DMS53 (cell line): Measurements from ENCODE around the gene ZNF136.

Experiments used
- DNase-seq: peaks from one replicate; lab custom pipeline; 2025; lab: John Stamatoyannopoulos, UW

The ZNF136 gene

GRCh38 chr19:12162882-12163806 is at the start of gene ZNF136:
ZNF136 (plus strand) TSS chr19:12163096; CDS start chr19:12163204, 108 bp downstream.
- DNase-seq = peak; percentile 98

- no peak for DNase-seq
These were observed 49.8 kb upstream of the ZNF136 start for GRCh38 chr19:12113121-12113520.

- no peak for DNase-seq
These were observed 45.5 kb upstream of the ZNF136 start for GRCh38 chr19:12117201-12117970.

GRCh38 chr19:12126707-12127106 is 36.2 kb upstream of the ZNF136 start:
- peak; percentile 57 for DNase-seq

GRCh38 chr19:12133069-12133468 is 29.8 kb upstream of the ZNF136 start:
- peak; percentile 8 for DNase-seq

GRCh38 chr19:12137221-12137940 is 25.5 kb upstream of the ZNF136 start:
- DNase-seq = peak; percentile 60

GRCh38 chr19:12139269-12139668 is 23.6 kb upstream of the ZNF136 start:
- DNase-seq = no peak

GRCh38 chr19:12139885-12140544 is 22.9 kb upstream of the ZNF136 start, which contains the start of gene ZNF20:
ZNF20 (minus strand) TSS chr19:12140350; CDS start chr19:12140182, 168 bp downstream.
- DNase-seq = peak; percentile 97

- peak; percentile 92 for DNase-seq
These were observed 22.1 kb upstream of the ZNF136 start for GRCh38 chr19:12140545-12141404.

- DNase-seq = no peak
These were observed 21.5 kb upstream of the ZNF136 start for GRCh38 chr19:12141405-12141736.

GRCh38 chr19:12145348-12145747 is 17.5 kb upstream of the ZNF136 start:
- no peak for DNase-seq

GRCh38 chr19:12155324-12155860 is 7.5 kb upstream of the ZNF136 start:
- DNase-seq = no peak

- peak; percentile 91 for DNase-seq
These were observed 6.5 kb upstream of the ZNF136 start, which contains the start of gene ZNF625 for GRCh38 chr19:12156223-12157058. ZNF625 (minus strand) TSS chr19:12156734; CDS start chr19:12156558, 176 bp downstream.

- DNase-seq = peak; percentile 18
These were observed 3.0 kb upstream of the ZNF136 start for GRCh38 chr19:12159773-12160414.

- peak; percentile 72 for DNase-seq
These were observed 399 bp upstream of the ZNF136 start for GRCh38 chr19:12162513-12162881.

GRCh38 chr19:12163826-12164225 is 930 bp downstream of the ZNF136 start:
- DNase-seq = no peak

GRCh38 chr19:12166626-12167025 is 3.7 kb downstream of the ZNF136 start:
- no peak for DNase-seq

- no peak for DNase-seq
These were observed 17.5 kb downstream of the ZNF136 start for GRCh38 chr19:12180377-12180776.

- no peak for DNase-seq
These were observed 24.7 kb downstream of the ZNF136 start for GRCh38 chr19:12187625-12188024.
